Occipital lobe (tissue), 2 donors: ENCODE data around the gene CIPC. TPM values are rescaled to one million over a fixed set of nuclear protein-coding genes. Genes with fewer than 3 reads are reported as not detected.

Source experiments
- DNase-seq: peaks from one replicate; lab custom pipeline; 2025; lab: John Stamatoyannopoulos, UW
- total RNA-seq: library from RNA; depleted of rRNA; stranded (reverse); fragments of >200 nt; gene quantifications from one replicate; pipeline ENCODE4 v1.2.3, GENCODE V29; 2014

Gene CIPC
- total RNA-seq, 1 donor from 2014 or later = 44.5 TPM

GRCh38 chr14:77102154-77102553 is 4.1 kb downstream of the CIPC start:
- DNase-seq = no peak

DNA sequence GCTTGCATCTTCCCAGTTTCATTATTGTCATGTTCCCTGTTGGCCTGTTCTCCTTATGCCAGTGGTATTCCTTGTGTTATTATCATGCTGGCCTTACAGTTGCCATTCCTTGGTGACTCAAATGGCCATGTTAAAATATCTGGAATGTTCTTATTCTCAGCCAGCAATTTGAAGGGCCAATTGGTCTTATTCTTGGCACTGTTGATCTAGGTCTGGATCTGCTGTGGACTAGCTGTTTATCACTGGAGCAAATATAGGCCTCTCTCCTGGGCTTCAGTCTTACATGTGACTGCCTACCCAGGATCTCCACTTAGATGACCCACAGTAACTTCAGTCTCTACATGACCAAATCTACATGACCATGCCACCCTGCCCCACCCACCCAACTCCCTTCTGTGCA is 5.4 kb downstream of the CIPC start:
- no peak for DNase-seq

DNA sequence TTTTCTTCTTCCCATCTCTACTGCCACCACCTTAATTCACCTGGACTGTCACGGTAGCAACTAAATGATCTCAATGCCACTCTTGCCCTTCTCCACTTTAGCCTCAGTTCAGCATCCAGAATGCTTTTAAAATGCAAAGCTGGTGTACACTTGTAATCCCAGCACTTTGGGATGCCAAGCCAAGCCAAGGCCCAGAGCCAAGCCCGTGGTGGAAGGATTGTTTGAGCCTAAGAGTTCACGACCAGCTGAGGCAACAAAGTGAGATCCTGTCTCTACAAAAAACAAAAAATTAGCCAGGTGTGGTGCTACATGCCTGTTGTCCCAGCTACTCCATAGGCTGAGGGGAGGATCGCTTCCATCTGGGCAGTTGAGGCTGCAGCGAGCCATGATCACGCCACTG is 5.9 kb downstream of the CIPC start:
- no peak for DNase-seq

DNA sequence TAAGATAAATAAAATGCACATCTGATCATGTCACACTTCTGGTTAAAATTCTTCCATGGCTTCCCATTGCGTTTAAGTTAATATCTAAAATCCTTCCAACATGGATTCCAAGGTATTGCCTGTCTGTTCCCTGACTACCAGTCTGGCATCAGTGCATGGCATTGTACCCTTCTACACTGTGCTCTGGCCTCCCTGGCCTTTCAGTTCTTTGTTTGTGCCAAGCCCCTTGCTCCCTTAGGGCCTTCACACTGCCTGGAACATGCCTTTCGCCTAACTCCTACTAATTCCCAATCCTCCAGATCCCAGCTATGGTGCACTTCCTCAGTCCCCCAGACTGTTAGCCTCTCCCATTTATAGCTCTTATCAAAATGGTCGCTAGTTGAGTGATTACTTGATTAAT is 6.3 kb downstream of the CIPC start:
- DNase-seq = no peak

GRCh38 chr14:77105145-77105939 is 7.3 kb downstream of the CIPC start:
- DNase-seq = peak; percentile 51

DNA sequence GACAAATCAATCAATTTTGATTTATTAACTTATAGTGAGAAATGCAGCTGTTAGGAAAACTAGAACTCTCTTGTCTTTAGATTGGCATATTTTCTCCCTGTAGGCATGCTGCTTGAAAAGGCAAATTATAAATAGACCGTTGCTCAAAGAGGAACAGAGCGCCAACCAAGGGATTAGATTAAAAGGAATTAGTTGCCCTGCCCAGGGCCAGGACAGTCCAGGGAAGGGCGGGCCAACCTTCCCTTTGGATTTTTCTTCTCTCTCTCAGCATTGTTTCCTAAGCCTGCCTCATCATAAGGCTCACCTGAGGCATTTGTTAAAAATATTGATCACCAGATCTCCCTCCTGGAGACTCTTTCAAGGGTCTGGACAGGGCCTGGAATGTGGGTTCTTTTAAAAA is 8.6 kb downstream of the CIPC start:
- no peak for DNase-seq

DNA sequence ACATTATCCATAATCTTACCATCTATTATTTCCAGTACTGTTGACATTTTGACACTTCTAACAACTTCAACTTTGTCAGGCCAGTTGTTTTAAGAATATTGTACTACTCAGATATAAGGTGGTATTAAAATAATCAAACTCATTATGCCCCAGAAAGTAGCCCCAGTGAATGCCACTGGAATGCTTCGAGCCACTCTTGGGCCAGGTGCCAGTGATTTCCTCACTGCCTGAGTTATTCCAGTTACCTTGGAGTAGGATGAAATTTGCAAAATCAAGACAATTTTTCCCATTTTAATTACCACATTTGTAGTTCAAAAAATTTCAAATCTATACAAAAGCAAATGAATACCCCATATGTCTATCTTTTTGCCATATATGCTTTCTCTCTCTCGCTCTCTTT is 9.2 kb downstream of the CIPC start:
- DNase-seq = no peak

- DNase-seq = no peak
Observed at GRCh38 chr14:77108753-77109152, 10.7 kb downstream of the CIPC start.

DNA sequence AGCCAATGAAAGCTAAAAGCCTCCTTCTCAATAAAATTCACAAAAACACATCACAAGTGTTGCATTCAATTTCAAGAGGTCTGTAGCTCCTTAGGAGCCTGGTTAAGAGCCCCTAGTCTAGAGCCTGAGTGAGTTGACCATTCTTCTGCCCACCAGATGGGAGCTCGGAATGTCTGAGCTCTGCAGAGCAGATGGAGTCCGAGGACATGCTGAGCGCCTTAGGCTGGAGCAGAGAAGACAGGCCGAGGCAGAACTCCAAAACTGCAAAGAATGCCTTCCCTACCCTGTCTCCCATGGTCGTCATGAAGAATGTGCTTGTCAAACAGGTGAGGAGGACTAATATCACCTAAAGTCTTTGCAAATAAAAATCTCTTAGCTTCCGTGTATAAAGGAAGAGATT is 11.6 kb downstream of the CIPC start:
- no peak for DNase-seq

DNA sequence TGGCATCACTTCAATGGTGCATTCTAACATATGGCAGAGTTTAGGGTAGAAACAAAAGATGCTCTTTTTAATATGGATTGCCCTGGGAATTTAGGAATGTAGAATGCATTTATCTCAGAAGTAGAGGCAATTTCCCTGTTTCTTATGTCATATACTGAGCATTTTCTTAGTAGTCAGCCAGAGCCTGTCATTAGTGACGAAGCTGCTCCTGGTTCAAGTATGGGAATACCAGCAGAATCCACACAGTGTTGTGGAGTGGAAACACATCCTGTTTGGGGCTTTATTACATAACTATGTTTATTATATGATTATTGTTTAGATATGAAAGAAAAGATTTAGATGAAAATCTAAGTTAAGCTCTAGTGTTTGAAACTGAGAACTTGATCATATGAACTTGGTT is 12.2 kb downstream of the CIPC start:
- no peak for DNase-seq

GRCh38 chr14:77111021-77111420 is 13.0 kb downstream of the CIPC start:
- peak; percentile 62 for DNase-seq

DNA sequence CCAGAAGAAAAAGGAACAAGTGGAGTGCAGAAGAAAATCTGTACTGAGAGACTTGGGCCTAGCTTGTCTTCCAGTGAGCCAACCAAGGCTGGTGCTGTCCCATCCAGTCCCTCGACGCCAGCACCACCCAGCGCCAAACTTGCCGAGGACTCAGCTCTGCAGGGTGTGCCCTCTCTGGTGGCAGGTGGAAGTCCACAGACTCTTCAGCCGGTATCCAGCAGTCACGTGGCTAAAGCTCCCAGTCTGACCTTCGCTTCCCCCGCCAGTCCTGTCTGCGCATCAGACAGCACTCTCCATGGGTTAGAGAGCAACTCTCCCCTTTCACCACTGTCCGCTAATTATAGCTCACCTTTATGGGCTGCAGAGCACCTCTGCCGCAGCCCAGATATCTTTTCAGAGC is 15.6 kb downstream of the CIPC start:
- no peak for DNase-seq

GRCh38 chr14:77114609-77115008 is 16.6 kb downstream of the CIPC start:
- DNase-seq = no peak

DNA sequence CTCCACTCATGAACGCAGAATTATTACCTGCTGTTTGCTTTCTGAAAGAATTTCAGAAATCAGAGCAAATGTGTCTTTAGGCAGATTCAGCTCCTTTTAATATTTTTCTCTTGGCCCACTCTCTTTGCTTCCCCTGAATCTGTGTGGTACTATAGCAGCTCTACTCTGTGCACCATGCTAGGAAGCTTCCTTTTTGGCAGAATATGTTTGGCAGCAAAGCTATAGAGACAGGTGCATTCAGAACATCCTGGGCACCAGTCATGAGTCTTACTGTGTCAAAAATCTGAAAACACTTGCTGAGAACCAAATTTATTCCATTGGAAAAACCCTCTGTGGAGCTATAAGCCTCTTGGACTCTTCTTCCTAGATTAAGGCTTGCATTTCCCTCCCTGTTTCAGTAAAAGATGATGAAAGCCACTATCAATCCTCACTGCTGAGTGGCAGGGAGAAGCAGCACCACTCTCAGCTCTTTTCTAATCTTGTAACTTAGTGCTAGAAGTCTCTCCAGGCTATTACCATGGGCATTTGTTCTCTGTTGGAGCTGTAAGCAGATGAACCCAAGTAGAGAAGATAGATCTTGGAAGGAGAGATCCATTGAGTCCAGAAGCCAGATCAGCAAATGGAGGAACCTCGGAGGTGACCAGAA is 18.2 kb downstream of the CIPC start:
- DNase-seq = no peak

GRCh38 chr14:77119851-77120250 is 21.8 kb downstream of the CIPC start:
- DNase-seq = no peak

GRCh38 chr14:77120771-77121743 is 23.0 kb downstream of the CIPC start:
- peak; percentile 67 for DNase-seq

GRCh38 chr14:77122526-77123125 is 24.6 kb downstream of the CIPC start:
- no peak for DNase-seq

DNA sequence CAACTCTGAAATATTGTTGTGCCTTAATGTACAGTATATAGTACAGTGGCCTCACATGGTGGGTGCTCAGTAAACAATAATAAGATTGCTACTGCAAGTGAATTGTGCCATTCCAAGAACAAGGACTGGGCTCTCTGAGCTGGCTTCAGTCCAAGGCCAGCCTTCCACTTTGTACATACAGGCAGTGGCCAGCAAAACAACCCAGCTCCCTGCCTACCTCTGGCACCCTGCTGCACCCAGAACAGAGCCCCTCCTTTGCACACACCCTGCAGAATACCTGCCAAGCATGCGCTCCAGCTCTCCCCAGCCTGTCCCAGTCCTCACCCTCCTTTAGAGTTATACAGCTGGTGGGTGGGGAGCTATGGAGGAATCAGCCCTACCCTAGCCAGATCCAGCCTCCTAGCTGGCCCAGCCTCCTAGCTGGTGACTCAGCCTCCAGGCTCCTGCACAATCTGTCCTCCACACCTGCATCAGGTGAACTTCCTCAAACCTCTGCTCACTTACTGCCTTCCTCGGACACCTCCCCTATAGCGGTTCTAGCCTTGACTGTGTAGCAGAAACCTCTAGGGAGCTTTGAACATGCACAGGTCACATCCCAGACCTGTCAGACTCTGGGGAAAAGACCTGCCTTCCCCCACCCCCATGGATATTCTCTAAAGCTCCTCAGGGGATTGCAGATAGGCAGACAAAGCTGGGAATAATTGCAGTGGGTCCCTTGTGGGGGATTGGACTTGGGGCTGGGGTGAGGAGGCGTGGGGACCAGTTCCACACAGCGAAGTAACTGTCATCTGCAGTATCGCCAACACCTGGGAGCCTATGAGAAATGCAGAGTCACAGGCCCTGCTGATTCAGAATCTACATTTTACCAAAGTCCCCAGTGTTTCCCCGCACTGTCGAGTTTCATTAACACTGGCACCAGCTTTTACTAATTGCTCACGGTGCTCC is 25.6 kb downstream of the CIPC start:
- DNase-seq = peak; percentile 35

DNA sequence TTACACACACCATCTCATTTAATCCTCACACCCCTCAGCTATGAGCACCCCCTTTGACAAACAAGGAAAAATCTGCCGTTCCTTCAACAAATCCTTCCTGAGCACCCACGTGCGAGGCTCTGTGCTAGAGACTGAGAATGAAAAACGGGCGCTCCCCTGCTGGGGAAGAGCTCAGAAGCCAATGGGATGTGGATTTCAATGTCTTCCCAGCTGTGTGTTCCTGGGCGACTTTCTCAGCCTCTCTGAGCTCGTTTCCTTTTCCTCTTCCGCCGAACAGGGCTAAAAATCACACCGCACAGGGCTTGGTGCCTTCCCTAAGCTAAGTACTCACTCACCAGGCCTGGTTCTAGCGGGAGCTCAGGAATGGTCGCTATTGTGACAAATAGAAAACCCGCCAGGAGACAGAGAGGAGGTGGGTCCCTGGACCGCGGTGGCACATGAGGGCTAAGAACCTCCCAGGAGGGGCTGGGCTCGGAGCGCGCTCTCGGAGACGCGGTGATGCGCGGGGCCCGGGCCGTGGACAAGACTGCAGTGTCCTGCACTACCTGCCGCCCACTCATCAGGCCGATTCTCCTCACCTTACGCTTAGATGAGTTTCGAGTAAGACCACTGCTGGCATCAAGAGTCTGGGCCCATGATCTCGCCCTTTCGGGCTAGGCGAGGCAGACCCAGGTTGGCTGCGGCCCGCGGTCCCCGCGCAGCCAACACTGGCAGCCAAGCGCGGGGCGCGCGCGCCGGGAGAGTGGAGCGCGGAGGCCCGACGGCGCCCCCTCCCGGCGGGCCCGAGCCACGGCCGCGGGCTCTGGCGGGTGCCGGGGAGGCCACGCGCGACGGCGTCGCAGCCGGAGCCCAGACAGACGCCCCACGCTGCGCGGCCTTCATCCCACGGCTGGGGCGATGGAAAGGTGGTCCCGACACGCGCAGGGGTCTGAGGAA is 26.6 kb downstream of the CIPC start:
- DNase-seq = peak; percentile 76
